Left cardiac atrium (tissue), 4 donors: ENCODE data around the gene GP1BB. TPM values are rescaled to one million over a fixed set of nuclear protein-coding genes. Genes with fewer than 3 reads are reported as not detected.
"Not testable (repeated sequence)": the region's sequence is repeated elsewhere in the genome, so short reads cannot be mapped to it uniquely, and the experiment has no call there.

Source experiments
- ATAC-seq, 2 donors: fragments of 200-7000 bp; cut with Tn5 transposase; one replicate each; pipeline ENCODE4 v1.9.1; 2020; ENCODE audit warnings: mild to moderate bottlenecking in 2 of 2, moderate library complexity in 2 of 2
- DNase-seq: peaks from one replicate; pipeline ENCODE4 v3.0.0-alpha.2; 2020
- intact Hi-C, 2 donors: fragments of 100-400 bp; cut with DNase I; formaldehyde crosslinking; loops; one replicate each; pipeline versions ENCODE4 v1.14.1 to v1.15.1; 2022 to 2023
- long read RNA-seq: library from polyadenylated mRNA; unstranded; transcript quantifications from one replicate; pipeline ENCODE4 v2.0.0, GENCODE V29; 2021
- total RNA-seq, 2 donors: library from RNA; stranded (reverse); fragmentation: NEBNext Ultra II Directional; extraction: Animal tissue kit (Norgen Biotek cat#: 25700); gene quantifications; one replicate each; pipeline ENCODE4 v1.2.1, GENCODE V29; 2021
- donor health status: DM: no; HTN: yes; CAD: no.
- donor health status: DM: no; HTN: yes; CAD: no; lungs with severe emphysema.
- donor health status: DM: yes; HTN: yes; CAD: no.
- donor health status: Dilated cardiomyopathy.

The GP1BB gene
- total RNA-seq = not detected
- long read RNA-seq, transcript GP1BB-201 (2 exons, 1,553 nt) = major isoform, 5 of 5 reads
- long read RNA-seq, partial matches to known transcripts = 0 of 5 reads
- long read RNA-seq, other reads (novel, unspliced or antisense) = 0 of 5 reads

GRCh38 chr22:19723232-19723982, at the start of gene GP1BB:
GP1BB (plus strand) TSS chr22:19723539; CDS start chr22:19723570, 31 bp downstream.
- ATAC-seq (peak; percentile 66 to 73), DNase-seq (peak; percentile 78)
- intact Hi-C loops = no loop called here

- intact Hi-C loops = no loop called here
- no peak for ATAC-seq
- no peak for DNase-seq
Observed at GRCh38 chr22:19673660-19674059, 49.7 kb upstream of the GP1BB start.

GRCh38 chr22:19674129-19674928, 49.0 kb upstream of the GP1BB start:
- no peak for DNase-seq
- intact Hi-C loops = no loop called here
- ATAC-seq = no peak

GRCh38 chr22:19674929-19675253, 48.4 kb upstream of the GP1BB start:
- ATAC-seq = no peak
- intact Hi-C loops = no loop called here
- no peak for DNase-seq

GRCh38 chr22:19675428-19675827, 47.9 kb upstream of the GP1BB start:
- intact Hi-C loops = no loop called here
- DNase-seq (no peak), ATAC-seq (no peak)

- DNase-seq, intact Hi-C loops, ATAC-seq: not testable (repeated sequence)
Observed at GRCh38 chr22:19676437-19676836, 46.9 kb upstream of the GP1BB start.

GRCh38 chr22:19678949-19679521, 44.3 kb upstream of the GP1BB start:
- ATAC-seq (no peak), DNase-seq (no peak)
- intact Hi-C loops = loop anchor here in 1 of 2 donors (1.0 kb wide), 1 partner anchor 39 kb away; no protein-coding TSS in a partner anchor

DNA sequence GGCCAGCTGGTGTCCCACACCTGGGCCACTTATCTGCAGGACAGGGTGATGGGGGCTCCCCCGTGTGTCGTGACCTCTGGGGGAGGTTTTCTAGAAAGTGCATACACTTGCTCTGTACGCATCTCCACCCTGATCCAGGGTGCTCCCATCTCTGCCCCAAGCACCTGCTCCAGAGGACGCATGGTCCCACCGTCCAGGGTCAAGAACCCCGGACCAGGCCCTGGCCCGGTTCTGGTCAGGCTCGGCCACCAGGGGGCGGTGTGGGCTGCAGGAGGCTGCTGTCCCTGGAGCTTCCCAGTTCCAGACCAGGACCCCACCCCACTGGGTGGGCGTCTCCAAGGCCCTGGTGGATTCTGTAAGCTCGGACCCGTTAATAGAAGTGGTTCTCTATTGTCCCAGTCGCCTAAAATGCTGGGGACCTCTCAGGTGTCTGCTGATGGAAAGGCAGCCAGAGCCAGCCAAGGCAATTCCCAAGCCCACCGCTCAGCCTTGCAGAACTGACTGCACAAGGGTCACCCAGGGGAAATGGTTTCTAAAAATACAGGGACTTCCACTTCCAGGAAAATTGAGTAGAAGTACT, 43.7 kb upstream of the GP1BB start:
- peak; percentile 71 for DNase-seq
- ATAC-seq = peak; percentile 81 to 82
- intact Hi-C loops = loop anchor here in 1 of 2 donors (1.0 kb wide), 1 partner anchor 39 kb away; no protein-coding TSS in a partner anchor

GRCh38 chr22:19680287-19680881, 43.0 kb upstream of the GP1BB start:
- no peak for DNase-seq
- ATAC-seq = no peak
- intact Hi-C loops = no loop called here

- ATAC-seq (no peak), DNase-seq (no peak)
- intact Hi-C loops = no loop called here
Observed at GRCh38 chr22:19680911-19681862, 42.2 kb upstream of the GP1BB start.

DNA sequence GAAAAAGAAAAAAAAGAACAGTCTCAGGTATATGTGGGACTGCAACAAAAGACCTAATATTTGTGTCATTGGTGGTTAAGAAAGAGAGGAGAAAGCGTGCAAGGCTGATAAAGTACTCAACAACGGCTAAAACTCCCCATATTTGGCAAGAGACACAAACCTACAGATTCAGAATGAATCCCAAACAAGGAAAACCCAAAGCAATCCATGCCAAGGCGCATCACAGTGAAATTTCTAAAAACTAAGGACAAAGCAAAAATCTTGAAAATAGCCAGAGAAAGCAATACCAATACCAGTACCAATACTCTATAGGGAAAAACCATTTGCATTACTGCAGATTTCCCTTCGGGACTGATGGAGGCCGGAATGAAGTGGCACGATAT, 41.5 kb upstream of the GP1BB start:
- intact Hi-C loops = no loop called here
- ATAC-seq = no peak
- no peak for DNase-seq

DNA sequence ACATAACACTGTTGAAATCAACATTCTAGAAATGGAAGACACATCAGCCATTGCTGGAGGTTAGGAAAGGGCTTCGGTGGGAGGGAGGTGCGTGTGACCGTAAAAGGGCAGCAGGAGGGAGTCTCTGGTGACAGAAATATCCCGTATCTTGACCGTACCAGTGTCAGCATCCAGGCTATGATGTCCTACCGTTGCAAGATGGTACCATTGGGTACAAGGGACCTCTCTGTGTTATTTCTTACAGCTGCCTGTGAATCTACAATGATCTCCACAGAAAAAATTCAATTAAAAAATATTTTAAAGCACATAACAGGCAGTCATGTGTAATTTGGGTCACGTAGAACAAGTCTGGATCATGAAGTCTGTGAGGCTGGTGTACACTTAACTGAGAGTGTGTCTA, 36.4 kb upstream of the GP1BB start:
- intact Hi-C loops = no loop called here
- ATAC-seq (no peak), DNase-seq (no peak)

- DNase-seq = peak; percentile 54
- intact Hi-C loops = no loop called here
- ATAC-seq = peak in 1 of 2 donors; percentile 81
Observed at GRCh38 chr22:19687561-19688300, 35.6 kb upstream of the GP1BB start.

GRCh38 chr22:19688301-19689290, 34.7 kb upstream of the GP1BB start:
- DNase-seq (no peak), ATAC-seq (no peak)
- intact Hi-C loops = no loop called here

DNA sequence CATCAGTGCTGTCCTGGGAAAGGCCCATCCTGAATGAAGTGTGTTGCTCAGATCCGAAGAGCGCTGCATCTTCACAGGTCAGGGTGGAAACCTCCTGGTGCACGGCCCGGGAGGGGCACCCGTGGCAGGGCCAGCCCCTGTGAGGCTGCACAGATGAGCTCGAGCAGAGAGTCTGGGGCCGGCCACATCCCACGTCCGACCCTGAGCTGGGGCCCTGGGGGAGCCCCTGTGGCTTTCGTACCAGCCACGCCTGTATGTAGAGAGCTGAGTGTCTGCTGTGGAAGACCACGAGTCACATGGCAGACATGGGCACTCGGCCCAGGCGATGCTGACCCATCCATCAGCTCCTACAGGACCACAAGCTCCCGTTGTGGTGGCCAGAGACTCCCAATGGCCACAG, 33.9 kb upstream of the GP1BB start:
- DNase-seq = no peak
- no peak for ATAC-seq

DNA sequence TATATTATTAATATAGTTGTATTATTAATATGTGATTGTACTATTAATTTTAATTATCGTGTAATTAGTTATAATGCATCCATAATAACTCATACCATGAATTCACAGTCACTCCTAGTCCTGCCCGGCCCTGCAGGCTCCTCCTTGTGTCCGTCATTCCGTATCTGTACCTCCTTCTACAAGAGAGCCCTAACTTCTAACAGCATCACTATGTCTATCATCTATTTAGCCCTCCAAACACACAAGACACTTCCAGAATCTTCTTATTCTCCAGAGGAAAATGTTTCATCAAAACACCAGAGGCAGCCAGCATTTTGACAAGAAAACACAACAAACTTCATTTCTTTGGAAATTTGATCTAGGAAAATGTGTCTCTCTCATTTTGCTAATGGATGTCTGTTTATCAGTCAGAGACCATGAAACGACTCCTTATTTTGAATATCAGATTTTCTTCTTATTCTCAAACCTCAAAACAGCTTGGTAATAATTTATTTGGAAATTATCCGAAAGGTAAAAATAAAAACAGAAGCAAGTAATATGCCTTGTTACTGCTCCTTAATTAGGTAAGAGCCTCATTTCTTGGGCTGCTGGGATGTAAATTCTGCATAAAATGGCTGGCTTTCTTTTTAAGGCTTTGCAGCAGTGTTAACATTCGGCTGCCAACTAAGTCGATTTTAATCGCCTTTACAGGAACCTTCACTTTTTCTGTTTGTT, 32.2 kb upstream of the GP1BB start:
- DNase-seq = no peak
- ATAC-seq = no peak
- intact Hi-C loops = loop anchor here in 1 of 2 donors (10.0 kb wide), 1 partner anchor 56 kb away; no protein-coding TSS in a partner anchor

More for the DNA sequence above, 33.9 kb upstream of the GP1BB start:
- intact Hi-C loops = no loop called here
